HG03432 (cell line): ENCODE results near the gene DCUN1D4.

ENCODE experiments used
- ATAC-seq: cut with Tn5 transposase; IDR thresholded peaks from one replicate; pipeline ENCODE4 v1.9.1; 2021; ENCODE audit warnings: mild to moderate bottlenecking, moderate library complexity; ENCODE audit not compliant: unreplicated experiment

Gene DCUN1D4

DNA sequence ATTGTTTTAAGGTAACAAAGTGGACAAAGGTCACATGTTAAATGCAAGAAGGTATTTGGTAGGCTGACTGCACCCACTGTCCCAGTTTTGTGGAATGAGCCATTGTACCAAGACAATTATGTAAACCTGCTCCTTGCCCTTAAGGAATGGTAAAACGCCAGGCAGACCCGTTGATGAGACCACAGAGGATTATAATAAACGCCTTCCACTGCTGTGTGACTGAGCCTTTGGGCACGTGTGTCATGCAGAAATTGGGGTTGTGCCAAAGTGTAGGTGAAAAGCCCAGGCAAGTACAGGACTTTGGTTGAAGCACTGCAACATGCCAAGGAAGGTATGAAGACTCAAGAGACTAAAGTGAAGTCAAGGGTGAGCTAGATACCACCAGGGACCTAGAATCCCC, 117.5 kb downstream of the DCUN1D4 start:
- no peak for ATAC-seq

GRCh38 chr4:51963841-51964517, 121.0 kb downstream of the DCUN1D4 start:
- no peak for ATAC-seq

GRCh38 chr4:51965862-51966261, 122.9 kb downstream of the DCUN1D4 start:
- no peak for ATAC-seq
